Inflammatory macrophage (primary cell): ENCODE measurements around the gene HES5.
"Not testable (repeated sequence)": the region's sequence is repeated elsewhere in the genome, so short reads cannot be mapped to it uniquely, and the experiment has no call there.

Source experiments
- DNase-seq, 2 donors: peaks; one replicate each; pipeline ENCODE4 v3.0.0-alpha.2; 2020 to 2022
- total RNA-seq, 18 experiments: gene quantifications; one replicate each; lab custom pipeline; 2026; ENCODE audit warnings: mixed read lengths in 6 of 18, inconsistent platforms in 2 of 18; lab: John Stamatoyannopoulos, UW

HES5 gene
- total RNA-seq: 0 to 0.08 (median 0) reads per million in 18 experiments

DNA sequence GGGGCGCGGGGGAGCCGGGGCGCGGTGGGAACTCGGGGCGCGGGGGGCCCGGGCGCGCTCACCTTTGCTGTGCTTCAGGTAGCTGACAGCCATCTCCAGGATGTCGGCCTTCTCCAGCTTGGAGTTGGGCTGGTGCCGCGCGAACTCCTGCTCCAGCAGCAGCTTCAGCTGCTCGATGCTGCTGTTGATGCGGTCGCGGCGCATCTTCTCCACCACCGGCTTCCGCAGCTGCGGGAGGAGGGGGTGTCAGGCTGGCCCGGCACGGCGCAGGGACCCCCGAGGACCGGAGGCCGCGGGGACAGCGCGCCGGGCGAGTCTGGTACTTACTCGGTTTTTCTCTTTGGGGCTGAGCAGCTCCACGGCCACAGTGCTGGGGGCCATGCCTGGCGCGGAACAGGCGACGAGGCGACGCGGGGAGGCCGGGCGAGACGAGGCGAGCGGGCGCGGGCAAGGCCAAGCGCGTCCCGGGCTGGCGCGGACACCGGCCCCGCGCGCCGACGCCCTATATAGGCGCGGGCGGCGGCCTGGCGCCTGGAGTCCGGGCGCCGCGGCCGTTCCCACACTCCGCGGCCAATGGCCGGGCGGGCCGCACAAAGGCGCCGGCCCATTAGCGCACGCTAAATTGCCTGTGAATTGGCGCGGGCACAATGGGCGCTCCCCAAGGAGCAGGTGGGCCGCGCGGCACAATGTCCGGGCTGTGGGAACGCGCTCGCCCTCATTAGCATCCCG is at the start of gene HES5:
HES5 (minus strand) TSS at position 480 of the 729 bp plus-strand sequence; CDS start at position 381, 99 bp downstream.
- no peak for DNase-seq

DNA sequence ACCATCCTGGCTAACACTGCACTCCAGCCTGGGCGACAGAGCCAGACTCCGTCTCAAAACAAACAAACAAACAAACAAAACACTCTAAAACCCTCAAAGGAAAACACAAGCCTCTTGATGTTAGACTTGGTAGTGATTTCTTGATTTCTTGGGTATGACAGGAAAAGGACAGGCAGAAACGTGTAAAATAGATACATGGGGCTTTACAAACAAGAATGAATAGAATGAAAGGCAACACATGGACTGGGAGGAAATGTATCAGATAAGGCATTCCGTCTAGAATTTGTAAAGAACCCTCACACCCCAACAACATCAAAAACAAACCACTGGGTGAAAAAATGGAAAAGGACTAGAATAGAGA is 48.7 kb upstream of the HES5 start:
- DNase-seq: no peak

GRCh38 chr1:2577565-2578075 is 47.6 kb upstream of the HES5 start:
- DNase-seq: not testable (repeated sequence)

GRCh38 chr1:2575801-2576663 is 46.0 kb upstream of the HES5 start:
- peak in 1 of 2 donors; percentile 33 for DNase-seq

GRCh38 chr1:2574350-2574749 is 44.3 kb upstream of the HES5 start:
- no peak for DNase-seq

- peak in 1 of 2 donors; percentile 14 for DNase-seq
Measured at GRCh38 chr1:2573250-2573920, 43.3 kb upstream of the HES5 start.

DNA sequence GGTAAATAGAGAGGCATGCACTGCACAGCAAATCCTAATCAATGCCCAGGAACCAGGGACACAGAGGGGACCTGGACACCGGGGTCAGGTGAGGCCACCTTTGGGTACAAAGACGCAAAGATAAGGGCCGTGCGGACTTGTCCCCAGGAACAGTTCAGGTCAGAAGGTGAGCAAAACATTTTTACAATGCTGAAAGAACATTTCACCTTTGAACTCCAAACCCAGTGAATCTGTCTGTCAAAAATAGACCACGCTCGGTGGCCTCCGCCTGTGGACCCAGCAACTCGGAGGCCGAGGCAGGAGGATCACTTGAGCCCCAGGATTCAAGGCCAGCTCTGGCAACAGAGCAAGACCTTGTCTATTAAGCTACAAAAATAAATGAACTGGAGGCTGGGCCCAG is 41.3 kb upstream of the HES5 start:
- DNase-seq: no peak

GRCh38 chr1:2570332-2570731 is 40.3 kb upstream of the HES5 start:
- DNase-seq: peak in 1 of 2 donors; percentile 38

DNA sequence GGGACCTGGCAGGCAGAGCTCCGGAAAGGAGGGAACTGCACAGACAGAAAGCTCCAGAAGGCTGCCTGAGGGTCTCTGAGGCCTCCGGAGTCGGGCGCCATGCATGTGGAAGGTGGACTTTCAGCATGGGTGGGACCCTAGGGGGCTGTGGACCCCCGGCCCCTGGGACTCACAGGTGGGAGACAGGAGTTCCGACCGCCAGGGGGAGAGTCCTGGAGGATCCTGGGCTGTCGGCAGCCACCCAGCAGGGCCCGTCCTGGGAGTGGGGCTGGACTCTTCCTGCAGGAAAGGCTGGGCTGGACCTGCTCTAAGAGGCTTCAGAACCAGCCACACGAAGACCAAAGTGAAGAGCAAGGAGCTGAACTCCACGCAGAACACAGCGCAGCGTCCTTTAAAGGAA is 39.6 kb upstream of the HES5 start:
- not testable (repeated sequence) for DNase-seq

DNA sequence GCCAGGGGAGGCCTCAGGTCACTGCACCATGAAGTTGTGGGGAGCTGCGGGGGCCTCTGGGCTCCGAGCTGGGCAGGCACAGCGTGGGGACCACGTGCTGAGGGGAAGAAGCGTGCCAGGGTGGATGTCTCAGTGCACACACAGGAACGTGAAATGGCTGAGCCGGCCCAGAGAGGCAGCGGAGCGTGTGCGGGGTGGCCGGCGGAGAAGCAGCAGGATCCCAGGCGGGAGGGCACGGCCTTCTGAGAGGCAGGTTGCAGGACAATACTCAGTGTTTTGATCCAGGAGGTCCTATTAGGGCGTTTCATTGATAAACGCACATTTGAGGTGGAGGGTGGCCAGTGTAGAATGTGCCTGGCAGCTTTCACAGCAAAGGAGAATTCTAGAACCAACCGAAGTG is 39.0 kb upstream of the HES5 start:
- no peak for DNase-seq

- DNase-seq: not testable (repeated sequence)
Measured at GRCh38 chr1:2568187-2568816, 38.2 kb upstream of the HES5 start.

DNA sequence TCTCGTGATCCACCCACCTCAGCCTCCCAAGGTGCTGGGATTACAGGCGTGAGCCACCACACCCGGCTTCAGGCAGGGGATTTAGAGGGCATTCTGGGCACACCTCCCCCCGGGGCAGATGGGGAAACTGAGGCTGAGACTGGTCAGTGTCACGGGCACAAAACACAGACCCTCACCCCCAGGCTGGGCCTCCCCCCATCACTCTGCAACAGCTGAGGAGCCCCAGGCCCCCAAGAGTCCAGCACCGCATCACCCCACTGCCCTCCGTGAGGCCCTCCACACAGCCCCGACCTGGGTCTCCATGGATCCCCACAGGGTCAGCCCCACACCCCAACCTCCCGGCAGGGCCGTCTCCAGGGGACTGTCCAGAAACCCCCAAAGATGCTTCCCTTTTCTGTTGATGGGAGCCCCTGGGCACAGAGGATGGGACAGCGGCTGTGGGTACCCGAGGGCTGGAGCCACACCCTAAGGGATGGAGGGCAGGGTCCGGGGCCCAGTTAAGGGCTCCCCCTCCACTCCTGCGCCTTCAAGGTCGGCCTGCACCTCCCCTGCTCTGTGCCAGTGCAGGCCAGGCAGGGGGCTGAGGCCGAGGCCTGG is 37.1 kb upstream of the HES5 start:
- no peak for DNase-seq

DNA sequence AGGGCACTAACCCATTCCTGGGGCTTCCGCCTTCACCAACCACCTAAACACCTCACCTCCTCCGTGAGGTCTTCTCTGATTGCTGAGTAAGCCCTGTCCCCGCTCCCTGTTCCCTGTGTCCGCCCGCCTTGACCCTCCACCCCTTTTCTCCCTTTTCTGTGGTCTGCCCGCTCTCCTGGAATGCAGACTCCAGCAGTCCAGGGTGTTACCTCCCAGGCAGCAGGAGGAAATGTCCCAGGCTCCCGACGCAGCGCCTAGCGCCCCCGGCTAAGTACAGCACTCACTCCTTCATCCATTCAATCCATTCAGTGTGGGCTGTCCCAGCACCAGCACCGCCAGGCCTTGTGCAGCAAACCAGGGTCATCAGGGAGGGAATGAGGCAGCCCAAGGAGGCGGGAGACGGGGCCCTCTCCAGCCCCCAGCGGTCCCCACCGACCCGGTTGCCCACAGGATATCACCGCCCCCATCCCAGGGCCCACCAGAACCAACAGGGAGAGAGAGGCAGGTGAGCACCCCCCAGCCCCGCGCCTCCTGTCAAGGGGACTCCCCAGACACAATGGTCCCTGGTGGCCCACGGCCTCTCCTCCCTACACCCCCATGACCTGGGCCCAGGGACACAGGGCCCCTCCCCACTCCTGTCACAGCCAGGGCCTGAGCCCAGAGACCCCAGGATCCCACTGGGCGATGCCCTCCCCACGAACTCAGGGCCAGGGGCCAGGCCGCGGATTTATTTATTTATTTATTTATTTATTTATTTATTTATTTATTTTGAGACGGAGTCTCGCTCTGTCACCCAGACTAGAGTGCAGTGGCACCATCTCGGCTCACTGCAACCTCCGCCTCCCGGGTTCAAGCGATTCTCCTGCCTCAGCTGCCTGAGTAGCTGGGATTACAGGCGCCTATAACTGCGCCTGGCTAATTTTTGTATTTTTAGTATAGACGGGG is 36.3 kb upstream of the HES5 start:
- no peak for DNase-seq

DNA sequence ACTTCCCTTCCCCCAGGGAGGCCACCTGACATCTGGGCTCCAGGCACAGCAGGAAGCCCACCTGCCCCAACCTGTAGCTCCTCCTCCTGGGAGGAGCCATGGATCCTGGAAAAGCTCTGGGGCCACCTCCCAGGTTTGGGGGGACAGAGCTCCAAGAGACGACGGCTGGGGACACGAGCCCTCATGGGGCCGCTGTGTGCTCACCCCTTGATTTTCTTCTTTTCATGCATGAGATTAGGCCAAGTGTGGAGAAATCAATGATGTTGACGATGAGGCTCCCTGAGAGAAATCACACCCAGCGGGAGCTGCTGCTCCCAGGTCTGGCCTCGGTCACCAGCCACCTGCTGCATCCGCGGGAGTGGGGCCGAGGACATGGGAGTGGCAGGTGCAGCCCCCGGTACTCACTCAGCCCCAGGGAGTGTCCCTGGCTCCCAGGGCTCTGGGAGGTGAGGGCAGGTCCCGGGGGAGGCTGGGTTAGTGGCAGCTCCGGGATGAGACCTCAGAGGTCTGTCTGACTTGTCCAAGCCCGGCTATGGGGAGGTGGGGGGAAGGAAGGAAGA is 34.8 kb upstream of the HES5 start:
- no peak for DNase-seq

DNA sequence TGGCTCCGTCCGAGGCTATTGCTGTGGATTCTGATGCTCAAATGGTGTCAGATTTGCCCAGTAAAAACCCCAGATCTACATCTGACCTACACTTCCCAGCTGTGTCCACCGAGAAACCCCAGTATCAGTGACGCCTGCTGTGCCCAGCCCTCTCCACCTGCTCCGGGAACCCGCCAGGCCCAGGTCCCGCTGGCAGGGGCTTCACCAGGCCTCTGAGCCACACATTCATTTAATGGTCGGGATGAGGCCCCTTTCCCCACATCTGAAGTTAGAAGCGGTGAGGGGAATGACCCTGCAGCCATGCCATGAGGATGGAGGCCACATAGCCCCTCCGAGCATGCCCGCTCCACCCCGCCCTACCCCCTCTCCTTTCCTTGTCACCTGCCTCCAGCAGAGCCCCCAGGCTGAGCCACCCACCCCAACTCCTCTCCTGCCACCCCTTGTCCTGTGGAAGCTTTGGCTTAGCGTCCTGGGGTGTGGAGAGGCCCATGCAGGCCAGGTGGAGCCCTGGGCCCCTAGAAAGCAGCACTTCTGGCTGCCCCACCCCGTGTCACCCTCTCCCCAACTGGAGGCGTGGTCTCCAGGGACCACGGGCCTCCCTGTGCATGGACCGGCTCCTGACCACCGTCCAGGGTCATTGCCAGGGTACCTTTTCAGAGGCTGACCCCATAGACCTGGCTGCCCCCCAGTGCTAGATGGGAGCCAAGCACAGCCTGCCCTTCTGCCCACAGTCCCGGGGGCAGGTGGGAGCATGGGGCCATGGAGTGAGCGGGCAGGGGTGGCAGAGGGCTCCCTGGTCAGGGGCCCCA is 34.1 kb upstream of the HES5 start:
- no peak for DNase-seq

- no peak for DNase-seq
Measured at GRCh38 chr1:2563205-2563604, 33.1 kb upstream of the HES5 start.

- DNase-seq: no peak
Measured at GRCh38 chr1:2561898-2562895, 32.1 kb upstream of the HES5 start.

GRCh38 chr1:2561446-2561845 is 31.4 kb upstream of the HES5 start:
- no peak for DNase-seq
